ELF-1 (cell line): Measurements from ENCODE around the gene CNTLN.

Source experiments
- DNase-seq: peaks from one replicate; pipeline ENCODE4 v3.0.0-alpha.2; 2016; ENCODE audit warnings: low read depth, low spot score

CNTLN gene, protein sequence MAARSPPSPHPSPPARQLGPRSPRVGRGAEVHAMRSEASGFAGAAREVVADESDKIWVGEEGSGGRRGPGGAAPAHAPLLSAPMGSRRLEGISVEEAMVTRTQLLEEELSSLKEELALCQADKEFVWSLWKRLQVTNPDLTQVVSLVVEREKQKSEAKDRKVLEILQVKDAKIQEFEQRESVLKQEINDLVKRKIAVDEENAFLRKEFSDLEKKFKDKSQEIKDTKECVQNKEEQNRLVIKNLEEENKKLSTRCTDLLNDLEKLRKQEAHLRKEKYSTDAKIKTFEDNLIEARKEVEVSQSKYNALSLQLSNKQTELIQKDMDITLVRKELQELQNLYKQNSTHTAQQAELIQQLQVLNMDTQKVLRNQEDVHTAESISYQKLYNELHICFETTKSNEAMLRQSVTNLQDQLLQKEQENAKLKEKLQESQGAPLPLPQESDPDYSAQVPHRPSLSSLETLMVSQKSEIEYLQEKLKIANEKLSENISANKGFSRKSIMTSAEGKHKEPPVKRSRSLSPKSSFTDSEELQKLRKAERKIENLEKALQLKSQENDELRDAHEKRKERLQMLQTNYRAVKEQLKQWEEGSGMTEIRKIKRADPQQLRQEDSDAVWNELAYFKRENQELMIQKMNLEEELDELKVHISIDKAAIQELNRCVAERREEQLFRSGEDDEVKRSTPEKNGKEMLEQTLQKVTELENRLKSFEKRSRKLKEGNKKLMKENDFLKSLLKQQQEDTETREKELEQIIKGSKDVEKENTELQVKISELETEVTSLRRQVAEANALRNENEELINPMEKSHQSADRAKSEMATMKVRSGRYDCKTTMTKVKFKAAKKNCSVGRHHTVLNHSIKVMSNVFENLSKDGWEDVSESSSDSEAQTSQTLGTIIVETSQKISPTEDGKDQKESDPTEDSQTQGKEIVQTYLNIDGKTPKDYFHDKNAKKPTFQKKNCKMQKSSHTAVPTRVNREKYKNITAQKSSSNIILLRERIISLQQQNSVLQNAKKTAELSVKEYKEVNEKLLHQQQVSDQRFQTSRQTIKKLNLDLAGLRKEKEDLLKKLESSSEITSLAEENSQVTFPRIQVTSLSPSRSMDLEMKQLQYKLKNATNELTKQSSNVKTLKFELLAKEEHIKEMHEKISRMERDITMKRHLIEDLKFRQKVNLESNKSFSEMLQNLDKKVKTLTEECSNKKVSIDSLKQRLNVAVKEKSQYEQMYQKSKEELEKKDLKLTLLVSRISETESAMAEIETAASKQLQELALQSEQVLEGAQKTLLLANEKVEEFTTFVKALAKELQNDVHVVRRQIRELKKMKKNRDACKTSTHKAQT (N-terminal part only)

DNA sequence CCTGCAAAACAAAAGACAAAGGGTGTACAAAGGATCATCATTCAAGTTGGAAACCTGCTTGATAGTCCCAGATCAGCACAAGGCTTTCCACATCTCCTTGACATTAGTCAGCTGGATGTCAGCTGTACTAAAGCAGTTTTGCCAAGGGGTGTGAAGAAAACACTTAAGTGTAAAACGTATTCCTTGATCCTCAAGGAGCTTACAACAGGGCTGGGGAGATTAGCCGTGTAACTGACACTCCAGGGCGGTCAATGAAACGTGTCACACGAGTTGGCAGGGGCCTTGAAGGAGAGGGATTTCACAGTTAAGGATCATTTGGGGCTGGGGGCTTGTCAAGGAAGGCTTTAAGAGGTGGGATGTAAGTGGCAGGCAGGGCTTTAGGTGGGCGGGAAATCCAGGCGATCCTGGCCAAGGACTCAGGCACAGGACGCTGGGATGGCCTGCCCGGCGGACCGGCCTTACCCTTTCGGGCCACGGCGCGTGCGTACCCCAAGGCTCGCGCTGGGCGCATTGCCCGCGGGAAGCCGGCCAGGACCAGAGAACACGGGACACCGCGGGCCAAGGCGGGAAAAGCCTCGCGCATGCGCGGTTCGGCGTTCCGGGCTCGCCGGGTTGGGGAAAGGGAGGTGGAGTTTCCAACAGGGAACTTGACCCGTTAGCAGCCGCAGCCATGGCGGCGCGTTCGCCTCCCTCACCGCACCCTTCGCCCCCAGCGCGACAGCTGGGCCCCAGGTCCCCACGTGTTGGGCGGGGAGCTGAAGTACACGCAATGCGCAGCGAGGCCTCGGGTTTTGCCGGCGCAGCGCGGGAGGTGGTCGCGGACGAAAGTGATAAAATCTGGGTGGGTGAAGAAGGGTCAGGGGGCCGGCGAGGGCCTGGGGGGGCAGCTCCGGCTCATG, at the start of gene CNTLN:
CNTLN (plus strand) TSS at position 645 of the 899 bp plus-strand sequence; CDS start at position 671, 26 bp downstream.
- peak; percentile 95 for DNase-seq

DNA sequence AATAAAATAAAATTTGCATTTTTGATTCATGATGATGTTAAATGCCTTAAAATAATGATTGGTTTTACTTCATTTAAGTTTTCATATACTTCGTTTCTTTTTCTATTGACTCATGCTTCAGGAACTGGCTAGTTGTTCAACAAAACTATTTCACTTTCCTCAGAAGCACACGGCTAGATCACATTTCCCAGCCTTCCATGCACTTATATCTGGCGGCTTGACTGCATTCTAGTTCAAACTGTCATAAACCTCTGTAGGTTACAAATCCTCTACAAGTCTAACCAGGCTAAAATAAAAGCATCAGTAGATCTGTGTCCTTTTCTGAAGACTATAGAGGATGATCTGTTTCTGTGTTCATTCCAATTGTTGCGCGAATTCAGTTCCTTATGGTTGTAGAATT, 46.3 kb upstream of the CNTLN start:
- DNase-seq = no peak

DNA sequence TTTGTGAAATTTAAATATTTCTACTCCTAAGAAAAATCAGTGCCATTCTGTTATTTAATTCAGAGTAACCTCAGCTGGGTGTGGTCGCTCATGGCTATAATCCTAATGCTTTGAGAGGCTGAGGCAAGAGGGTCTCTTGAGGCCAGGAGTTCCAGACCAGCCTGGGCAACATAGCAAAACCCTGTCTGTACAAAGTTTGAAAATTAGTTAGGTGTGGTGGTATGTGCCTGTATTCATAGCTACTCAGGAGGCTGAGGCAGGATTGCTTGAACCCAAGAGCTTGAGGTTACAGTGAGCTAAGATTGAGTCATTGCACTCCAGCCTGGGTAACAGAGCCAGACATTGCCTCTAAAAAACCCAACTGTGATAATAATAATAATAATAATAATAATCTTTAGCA, 44.8 kb upstream of the CNTLN start:
- no peak for DNase-seq

DNA sequence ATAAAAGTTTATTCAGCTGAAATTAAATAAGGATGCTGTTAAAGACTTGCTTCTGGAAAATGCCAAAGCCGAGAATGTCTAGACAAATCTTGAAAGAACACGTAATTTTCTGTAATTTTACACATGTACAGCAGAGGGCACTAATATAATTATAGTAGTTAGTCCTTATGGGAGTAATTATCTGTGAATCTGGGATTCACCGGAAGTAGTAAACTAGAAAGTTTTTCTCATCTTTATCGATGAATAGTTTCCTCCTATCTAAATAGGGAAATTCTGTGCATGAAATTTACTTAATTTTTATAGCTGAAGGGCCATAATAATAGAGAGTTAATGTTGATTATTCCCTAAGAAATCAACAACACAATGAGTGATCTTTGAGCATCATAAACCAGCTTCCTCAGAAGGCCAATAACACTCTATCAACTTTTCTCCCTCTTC, 18.4 kb upstream of the CNTLN start:
- DNase-seq = no peak

DNA sequence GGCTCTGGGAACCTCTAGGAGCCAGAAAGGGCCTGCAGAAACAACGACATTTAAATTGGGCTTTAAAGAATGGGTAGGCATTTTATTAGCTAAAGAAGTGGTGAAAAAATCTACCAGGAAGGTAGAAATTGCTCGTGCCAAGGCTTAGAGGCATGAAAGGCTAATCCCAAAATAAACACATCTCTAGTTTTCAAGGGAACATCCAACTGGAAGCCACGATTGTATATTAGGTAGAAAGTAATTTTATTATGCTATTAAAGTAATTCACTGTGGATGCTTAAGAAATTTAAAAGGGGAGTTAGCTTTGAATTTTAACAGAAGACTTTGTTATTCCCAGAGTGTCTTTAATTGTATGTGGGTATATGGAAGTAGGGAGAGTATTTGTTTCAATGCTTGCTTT, 17.5 kb upstream of the CNTLN start:
- no peak for DNase-seq

DNA sequence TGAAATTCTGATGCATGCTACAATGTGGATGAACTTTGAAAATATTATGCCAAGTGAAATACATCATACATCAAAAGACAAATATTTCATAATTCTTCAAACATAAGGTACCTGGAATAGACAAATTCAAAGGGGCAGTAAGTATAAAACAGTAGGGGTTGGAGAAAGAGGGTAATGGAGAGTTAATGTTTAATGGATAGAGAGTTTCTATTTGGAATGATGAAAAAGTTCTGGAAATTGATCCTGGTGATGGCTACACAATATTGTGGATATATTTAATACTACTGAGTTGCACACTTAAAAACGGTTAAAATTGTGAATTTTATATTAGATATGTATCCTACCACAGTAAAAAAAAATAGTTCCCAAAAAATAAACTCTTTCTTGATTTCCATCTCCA, 14.6 kb upstream of the CNTLN start:
- no peak for DNase-seq

DNA sequence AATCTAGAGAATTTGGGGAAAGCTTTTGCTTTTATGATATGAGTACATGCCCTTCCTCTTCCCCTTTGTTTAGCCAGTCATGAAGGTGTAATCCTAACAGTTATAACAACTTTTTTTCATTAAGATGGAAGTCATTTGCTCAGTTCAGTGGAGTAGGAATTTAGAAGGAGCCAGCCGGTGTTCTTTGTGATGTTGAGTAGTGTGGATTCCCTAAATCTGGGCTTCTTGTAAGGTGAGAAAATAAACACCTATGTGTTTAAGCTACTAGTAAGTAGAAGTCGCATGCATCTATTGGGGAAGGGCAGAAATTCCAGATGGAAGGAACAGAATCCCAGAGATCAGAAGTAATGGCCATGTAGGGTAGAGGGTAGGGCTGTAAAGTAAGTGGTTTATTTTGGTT, 13.6 kb upstream of the CNTLN start:
- DNase-seq = peak; percentile 22

DNA sequence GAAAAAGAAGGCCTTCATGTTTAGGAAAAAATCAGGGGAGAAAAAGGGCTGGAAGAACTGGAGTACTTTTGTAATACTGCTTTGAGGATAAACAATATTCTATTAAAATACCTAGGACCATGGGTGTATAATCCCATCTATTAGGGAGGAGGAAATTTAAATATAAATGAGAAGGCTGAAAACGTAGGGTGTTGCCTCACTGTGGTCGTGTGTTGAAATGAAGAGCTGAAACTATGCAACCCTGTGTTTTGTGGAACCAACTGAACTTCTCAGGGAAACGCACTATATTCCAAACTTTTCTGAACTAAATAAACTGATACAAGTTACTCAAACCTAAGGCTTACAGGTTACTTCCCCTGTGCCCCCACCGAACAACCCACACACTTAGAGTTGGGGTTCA, 4.5 kb upstream of the CNTLN start:
- no peak for DNase-seq

DNA sequence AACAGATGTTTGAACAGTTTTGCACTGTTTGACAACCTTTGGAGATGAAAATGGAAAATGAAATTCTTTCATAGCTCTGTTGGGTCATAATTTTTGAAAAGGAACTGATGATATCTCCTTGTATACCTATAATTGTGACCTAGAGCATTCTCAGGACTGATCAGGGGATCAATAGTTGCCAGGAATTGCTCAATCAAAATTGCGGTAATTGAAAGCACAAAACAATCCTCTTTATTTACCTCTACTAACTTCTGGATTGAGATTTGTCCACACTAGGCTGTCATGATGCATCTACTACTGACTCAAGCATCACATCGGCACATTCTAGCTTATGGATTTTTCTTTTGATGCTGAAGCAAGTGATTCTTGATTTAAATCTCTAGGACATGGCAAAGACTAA, 4.1 kb upstream of the CNTLN start:
- DNase-seq = no peak

DNA sequence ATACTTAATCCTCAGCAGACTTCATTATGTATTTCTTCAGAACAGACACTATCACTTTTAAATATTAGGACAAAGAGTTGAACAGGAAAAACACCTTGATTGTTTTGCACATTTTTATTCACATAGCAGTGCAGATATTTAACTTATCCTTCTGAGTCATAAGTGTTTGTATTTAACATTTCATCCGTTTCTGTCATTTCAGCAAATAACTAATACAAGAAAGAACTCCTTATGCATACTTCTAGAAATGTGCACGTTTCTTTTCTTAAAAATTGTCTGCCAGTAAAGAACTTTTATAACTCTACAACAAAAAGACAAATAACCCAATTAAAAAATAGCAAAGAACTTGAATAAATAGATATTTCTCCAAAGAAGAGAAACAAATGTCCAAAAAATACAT, 3.3 kb upstream of the CNTLN start:
- DNase-seq = no peak

DNA sequence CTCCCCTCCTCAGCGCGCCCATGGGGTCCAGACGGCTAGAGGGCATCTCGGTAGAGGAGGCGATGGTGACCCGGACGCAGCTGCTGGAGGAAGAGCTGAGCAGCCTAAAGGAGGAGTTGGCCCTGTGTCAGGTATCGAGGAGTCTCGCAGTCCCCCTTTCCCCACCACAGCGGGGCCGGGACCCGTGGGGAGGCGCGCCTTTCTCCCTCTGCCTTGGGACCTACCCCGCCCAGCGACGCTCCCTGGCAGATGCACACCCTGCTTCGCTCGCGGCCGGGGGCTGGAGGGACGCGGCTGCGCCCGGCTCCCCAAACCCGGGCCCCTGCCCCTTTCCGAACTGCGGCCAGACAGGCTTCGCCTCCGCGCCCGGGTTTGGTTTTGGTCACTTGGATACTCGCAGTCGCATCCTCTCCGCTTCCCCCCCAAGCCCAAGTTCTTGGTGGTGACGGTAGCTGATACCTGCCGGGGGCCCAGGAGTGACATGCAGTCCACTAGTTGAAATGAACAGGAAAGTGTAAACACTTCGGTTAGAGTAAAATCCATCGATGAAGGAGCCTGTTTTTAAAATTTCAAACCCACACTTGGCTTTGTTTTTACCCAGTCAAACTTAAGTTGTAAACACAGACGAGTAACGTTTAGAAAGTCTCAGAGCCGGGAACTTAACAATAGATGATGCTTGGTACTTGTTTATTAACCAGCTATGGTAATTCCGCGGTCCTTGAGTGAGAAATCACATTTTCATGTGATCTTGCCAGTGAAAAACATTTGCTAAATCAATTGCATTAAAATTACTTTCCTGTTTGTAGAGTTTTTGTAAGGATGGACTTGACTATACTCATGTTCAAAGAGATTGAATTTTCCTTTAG, 688 bp downstream of the CNTLN start:
- peak; percentile 67 for DNase-seq

DNA sequence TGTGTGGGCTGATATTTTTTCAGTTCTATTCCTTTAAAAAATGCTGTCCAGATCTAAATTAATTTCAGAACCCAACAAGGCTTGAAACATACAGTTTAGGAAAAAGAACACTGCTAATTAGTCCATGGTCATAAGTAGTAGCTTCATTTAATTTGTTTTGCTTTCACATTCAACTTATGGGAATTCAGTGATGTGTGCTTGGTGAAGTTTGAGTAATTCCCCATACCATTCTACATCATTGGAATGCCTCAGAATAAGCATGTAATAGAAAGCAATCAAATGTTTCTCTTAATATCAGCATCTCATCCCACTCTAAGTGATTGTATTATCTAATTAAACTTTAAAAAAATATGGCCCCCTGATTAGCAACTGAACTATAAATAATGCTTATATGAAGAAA, 2.7 kb downstream of the CNTLN start:
- DNase-seq = no peak

DNA sequence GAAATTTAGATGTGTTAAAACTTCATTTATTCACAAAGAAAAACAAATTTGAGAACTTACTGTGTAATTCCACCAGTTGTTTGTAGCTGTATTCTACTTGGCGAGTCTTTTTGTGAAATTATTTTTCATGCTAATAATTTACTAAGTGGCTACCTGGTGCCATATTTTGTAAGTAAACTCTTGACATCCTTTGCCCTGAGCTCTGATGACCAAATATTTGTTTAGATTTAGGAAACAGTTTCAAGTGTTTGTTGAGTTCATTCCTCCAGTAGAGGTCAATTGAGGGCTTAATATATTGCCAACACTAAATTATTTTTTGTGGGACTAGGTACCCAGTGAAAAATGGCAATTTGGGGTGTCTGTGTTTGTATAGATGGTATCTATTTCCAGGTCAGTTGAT, 3.7 kb downstream of the CNTLN start:
- DNase-seq = no peak

DNA sequence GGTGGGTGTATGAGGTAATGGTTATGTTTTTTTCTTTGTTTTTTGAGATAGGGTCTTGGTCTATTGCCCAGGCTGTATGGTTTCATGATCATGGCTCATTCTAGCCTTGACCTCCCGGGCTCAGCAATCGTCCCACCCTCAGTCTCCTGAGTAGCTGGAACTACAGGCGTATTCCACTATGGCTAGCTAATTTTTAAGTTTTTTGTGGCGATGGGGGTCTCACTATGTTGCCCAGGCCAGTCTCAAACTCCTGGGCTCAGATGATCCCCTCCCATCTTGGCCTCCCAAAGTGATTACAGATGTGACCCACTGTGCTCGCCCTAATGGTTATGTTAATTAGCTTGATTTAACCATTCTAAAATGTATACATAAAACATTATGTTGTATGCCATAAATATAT, 5.6 kb downstream of the CNTLN start:
- no peak for DNase-seq

DNA sequence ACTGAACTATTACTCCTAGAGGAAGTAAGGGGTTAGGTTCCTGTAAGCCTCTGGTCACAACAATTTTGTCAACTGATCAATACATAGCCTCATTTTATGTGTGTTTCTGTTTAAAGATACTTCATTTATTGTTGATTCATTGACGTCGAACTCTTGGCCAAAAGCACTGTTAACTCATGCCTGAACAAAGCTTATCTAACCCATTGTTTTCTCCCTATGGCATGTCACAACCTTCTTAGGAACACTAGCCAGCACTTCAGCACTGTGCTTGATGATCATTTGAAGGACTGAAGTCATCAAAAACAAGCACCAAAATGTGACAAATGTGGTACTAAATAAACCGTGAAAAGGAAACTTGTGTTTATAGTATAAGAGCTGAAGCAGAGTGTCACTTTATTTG, 13.5 kb downstream of the CNTLN start:
- no peak for DNase-seq

DNA sequence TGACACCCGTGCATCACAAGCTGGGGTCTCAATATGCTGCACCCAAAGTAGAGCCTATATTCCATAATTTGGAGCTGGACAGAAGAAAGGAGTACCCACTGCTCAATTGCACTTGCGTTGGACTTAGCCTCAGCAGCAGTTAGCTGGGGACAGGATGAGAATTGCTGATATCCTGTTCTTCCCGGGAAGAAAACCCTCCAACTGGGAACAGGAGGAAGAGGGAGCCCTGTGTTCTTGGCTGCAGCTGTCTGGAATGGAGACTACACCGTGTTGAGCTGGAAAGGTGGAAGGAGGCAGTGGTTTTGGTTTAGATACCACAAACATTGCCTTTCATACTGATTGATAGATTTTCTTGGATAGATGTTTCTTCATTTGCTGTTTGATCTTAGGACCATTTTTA, 24.6 kb downstream of the CNTLN start:
- no peak for DNase-seq

DNA sequence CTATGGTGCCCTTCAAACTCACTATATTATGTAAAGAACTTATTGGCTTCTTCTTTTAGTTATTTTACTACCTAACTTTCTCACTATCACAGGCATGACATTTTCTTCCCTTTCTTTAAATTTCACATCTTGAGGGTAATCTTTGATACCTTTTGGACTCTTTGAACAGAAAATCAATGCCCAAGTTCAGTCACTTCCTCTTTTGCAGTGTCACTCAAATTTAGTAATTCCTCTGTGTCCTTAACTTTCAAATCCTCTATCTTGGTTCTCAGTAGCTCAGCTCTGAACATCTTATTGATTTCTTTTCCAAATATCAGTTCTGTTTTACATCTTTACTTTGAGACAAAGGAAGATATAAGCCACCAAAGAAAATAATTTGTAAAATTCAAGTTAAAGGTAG, 25.5 kb downstream of the CNTLN start:
- DNase-seq = no peak

DNA sequence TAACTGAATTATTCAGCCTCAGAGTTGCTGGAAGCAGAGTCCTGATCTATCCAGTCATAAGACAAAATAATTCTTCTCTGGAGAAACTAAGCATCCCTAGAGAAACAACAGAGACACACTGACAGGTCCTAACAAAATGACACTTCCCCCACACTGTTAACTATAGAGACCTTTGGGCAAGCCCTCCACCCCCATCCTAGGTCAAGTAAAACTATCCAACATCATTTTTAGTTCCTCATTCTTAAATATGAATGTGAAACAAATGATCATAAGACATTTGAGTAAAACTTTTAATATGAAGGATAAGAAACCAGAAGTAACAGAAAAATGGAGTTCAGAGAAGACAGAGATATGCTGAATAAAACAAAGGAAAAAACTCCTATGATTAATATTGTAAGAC, 30.9 kb downstream of the CNTLN start:
- no peak for DNase-seq

DNA sequence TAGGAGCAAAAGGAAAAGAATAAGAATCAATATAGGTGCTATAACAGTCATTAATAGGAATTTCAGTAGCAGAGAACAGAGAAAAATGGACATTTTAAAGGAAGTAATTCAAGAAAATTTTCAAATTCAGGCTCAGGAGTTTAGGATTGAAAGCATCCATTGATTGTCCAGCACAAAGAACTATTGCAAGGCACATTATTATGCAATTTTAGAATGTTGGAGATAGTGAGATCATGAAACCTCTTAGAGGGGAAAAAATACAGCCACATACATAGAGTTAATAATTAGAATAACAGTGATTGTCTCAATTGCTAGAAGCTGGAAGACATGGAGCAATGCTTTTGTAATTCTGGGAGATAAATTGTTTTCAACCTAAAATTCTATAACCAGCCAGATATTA, 31.5 kb downstream of the CNTLN start:
- no peak for DNase-seq
